Brain microvascular endothelial cell (primary cell): ENCODE data around the gene UACA.
A peak's percentile ranks its signal among the peaks of the same experiment; 100 is the strongest.
"Not testable (repeated sequence)": the region's sequence is repeated elsewhere in the genome, so short reads cannot be mapped to it uniquely, and the experiment has no call there.

ENCODE experiments used
- DNase-seq: peaks from one replicate; pipeline ENCODE4 v3.0.0-alpha.2; 2020
- H3K27ac ChIP-seq: fragments of 250-450 bp; sonication (Bioruptor Pico); 2 replicates; pipeline ENCODE4 v1.5.1; 2020; ENCODE audit warnings: mild to moderate bottlenecking, moderate library complexity
- H3K27me3 ChIP-seq: fragments of 250-450 bp; sonication (Bioruptor Pico); replicated peaks from 2 replicates; pipeline ENCODE4 v1.5.1; 2020; ENCODE audit warnings: mild to moderate bottlenecking
- H3K36me3 ChIP-seq: fragments of 250-450 bp; sonication (Bioruptor Pico); replicated peaks from 2 replicates; pipeline ENCODE4 v1.5.1; 2020; ENCODE audit warnings: mild to moderate bottlenecking
- H3K4me3 ChIP-seq: 2 replicates; pipeline ENCODE4 v1.5.1; 2011; ENCODE audit warnings: low read depth, mild to moderate bottlenecking, control low read depth, low read length, moderate library complexity
- CTCF ChIP-seq: IDR thresholded peaks from 2 replicates; pipeline ENCODE4 v1.5.1; 2011; ENCODE audit warnings: low read depth, mild to moderate bottlenecking, moderate library complexity, low read length, control low read depth, inconsistent platforms; ENCODE audit errors: missing control alignments
- in situ Hi-C: cut with HindIII; loops from 2 replicates; pipeline ENCODE4 v1.10.0; 2017; ENCODE audit warnings: low sequenced_read_pairs, low pct_ligation_motif_present

UACA gene

GRCh38 chr15:70763120-70763949, at the start of gene UACA:
Gene UACA, minus strand, starts transcription at chr15:70763558. Its CDS starts 151 bp downstream, at chr15:70763407.
- DNase-seq = peak; percentile 98
- Histone ChIP-seq H3K27me3 (no peaks in the 10 kb centered on the region), H3K27ac (peak within 1 kb of the TSS; percentile 96), H3K36me3 (peaks cover 11% of the 10 kb centered on the region), H3K4me3 (peak within 1 kb of the TSS; percentile 88)
- in situ Hi-C loops = no loop called here
- TF ChIP-seq CTCF = no peak

GRCh38 chr15:70812827-70813364, 49.5 kb upstream of the UACA start:
- in situ Hi-C loops = no loop called here
- TF ChIP-seq CTCF = no peak
- H3K36me3 ChIP-seq = no peaks in the 10 kb centered on the region

GRCh38 chr15:70810916-70811578, 47.7 kb upstream of the UACA start:
- DNase-seq = no peak
- Histone ChIP-seq H3K4me3 (no peak overlapping the region), H3K36me3 (no peaks in the 10 kb centered on the region), H3K27me3 (no peaks in the 10 kb centered on the region), H3K27ac (no peak overlapping the region)
- in situ Hi-C loops = no loop called here
- TF ChIP-seq CTCF = no peak

More at GRCh38 chr15:70812827-70813364, 49.5 kb upstream of the UACA start:
- Histone ChIP-seq H3K4me3 (no peak overlapping the region), H3K27ac (no peak overlapping the region), H3K27me3 (no peaks in the 10 kb centered on the region)
- DNase-seq = no peak

- in situ Hi-C loops = no loop called here
- no peak for TF ChIP-seq CTCF
- H3K27me3 ChIP-seq = no peaks in the 10 kb centered on the region
- no peak overlapping the region for H3K4me3 ChIP-seq
- no peaks in the 10 kb centered on the region for H3K36me3 ChIP-seq
- no peak for DNase-seq
- H3K27ac ChIP-seq = peak overlapping the region; percentile 64
Observed at GRCh38 chr15:70806992-70807712, 43.8 kb upstream of the UACA start.

- H3K36me3 ChIP-seq = not testable (repeated sequence)
Observed at GRCh38 chr15:70804388-70804787, 41.0 kb upstream of the UACA start.

GRCh38 chr15:70802629-70803028, 39.3 kb upstream of the UACA start:
- in situ Hi-C loops = no loop called here
- Histone ChIP-seq H3K27ac (peak overlapping the region; percentile 88), H3K27me3 (no peaks in the 10 kb centered on the region), H3K36me3 (no peaks in the 10 kb centered on the region), H3K4me3 (no peak overlapping the region)
- DNase-seq = peak; percentile 73
- no peak for TF ChIP-seq CTCF

More at GRCh38 chr15:70804388-70804787, 41.0 kb upstream of the UACA start:
- in situ Hi-C loops, H3K4me3 ChIP-seq, DNase-seq, H3K27me3 ChIP-seq, H3K27ac ChIP-seq: not testable (repeated sequence)
